ENCODE results near the gene EOLA1. TPM values are rescaled to one million over a fixed set of nuclear protein-coding genes. Genes with fewer than 3 reads are reported as not detected.

Gene EOLA1
- total RNA-seq, 1 experiment from 2014 or later, result 17.8 TPM

- CTCF ChIA-PET, result no interaction called here
- Mint-ChIP-seq H3K4me3 (ENCODE audit: low read depth, unreplicated experiment) (no peak overlapping the region), H3K27me3 (ENCODE audit: unreplicated experiment) (no peaks in the 10 kb centered on the region), H3K4me1 (ENCODE audit: low read depth, unreplicated experiment) (peaks cover 7% of the 10 kb centered on the region), H3K9me3 (ENCODE audit: low read depth, unreplicated experiment) (no peaks in the 10 kb centered on the region), H3K27ac (ENCODE audit: unreplicated experiment) (no peak overlapping the region), H3K36me3 (ENCODE audit: insufficient read depth, unreplicated experiment) (no peaks in the 10 kb centered on the region)
- intact Hi-C loops (cut with micrococcal nuclease; ENCODE audit: unreplicated experiment), result no loop called here
- DNase-seq, result no peak
- TF ChIP-seq, protein P1, sequence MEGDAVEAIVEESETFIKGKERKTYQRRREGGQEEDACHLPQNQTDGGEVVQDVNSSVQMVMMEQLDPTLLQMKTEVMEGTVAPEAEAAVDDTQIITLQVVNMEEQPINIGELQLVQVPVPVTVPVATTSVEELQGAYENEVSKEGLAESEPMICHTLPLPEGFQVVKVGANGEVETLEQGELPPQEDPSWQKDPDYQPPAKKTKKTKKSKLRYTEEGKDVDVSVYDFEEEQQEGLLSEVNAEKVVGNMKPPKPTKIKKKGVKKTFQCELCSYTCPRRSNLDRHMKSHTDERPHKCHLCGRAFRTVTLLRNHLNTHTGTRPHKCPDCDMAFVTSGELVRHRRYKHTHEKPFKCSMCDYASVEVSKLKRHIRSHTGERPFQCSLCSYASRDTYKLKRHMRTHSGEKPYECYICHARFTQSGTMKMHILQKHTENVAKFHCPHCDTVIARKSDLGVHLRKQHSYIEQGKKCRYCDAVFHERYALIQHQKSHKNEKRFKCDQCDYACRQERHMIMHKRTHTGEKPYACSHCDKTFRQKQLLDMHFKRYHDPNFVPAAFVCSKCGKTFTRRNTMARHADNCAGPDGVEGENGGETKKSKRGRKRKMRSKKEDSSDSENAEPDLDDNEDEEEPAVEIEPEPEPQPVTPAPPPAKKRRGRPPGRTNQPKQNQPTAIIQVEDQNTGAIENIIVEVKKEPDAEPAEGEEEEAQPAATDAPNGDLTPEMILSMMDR (IDR thresholded peaks at IDR 0.05; ENCODE audit: unreplicated experiment), result no peak
- no TSS peak for BruUV-seq (replicated peaks)
Observed at GRCh38 chrX:149568701-149569296, 28.0 kb downstream of the EOLA1 start.

DNA sequence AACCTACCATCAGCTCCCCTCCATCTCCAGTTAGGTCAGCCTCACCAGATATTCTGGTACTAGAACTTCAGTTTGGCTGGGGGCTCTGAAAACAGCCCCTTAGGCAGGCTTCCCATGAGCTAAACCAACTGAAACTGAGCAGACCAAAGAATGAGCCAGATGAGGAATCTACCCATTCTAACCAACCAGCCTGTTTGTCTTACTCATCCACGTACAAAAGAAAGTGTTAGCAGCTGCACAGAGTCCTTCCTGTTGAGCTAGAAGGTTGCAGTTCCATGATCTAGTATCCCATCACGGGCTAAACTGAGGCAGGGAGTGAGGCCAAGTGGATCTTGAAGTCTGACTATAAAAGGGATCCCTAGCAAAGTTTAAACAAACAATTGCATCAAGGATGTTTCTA, 29.0 kb downstream of the EOLA1 start:
- no peaks in the 10 kb centered on the region for H3K9me3 Mint-ChIP-seq (ENCODE audit: low read depth, unreplicated experiment)
- no peaks in the 10 kb centered on the region for H3K27me3 Mint-ChIP-seq (ENCODE audit: unreplicated experiment)
- no peak overlapping the region for H3K4me3 Mint-ChIP-seq (ENCODE audit: low read depth, unreplicated experiment)
- TF ChIP-seq, protein P1 (IDR thresholded peaks at IDR 0.05; ENCODE audit: unreplicated experiment), result no peak
- H3K27ac Mint-ChIP-seq (ENCODE audit: unreplicated experiment), result no peak overlapping the region
- H3K36me3 Mint-ChIP-seq (ENCODE audit: insufficient read depth, unreplicated experiment), result no peaks in the 10 kb centered on the region
- intact Hi-C loops (cut with micrococcal nuclease; ENCODE audit: unreplicated experiment), result no loop called here
- CTCF ChIA-PET, result no interaction called here
- DNase-seq, result no peak
- peaks cover 7% of the 10 kb centered on the region for H3K4me1 Mint-ChIP-seq (ENCODE audit: low read depth, unreplicated experiment)
- no TSS peak for BruUV-seq (replicated peaks)

- Mint-ChIP-seq H3K4me1 (ENCODE audit: low read depth, unreplicated experiment) (peaks cover 7% of the 10 kb centered on the region), H3K27me3 (ENCODE audit: unreplicated experiment) (no peaks in the 10 kb centered on the region), H3K4me3 (ENCODE audit: low read depth, unreplicated experiment) (no peak overlapping the region), H3K36me3 (ENCODE audit: insufficient read depth, unreplicated experiment) (no peaks in the 10 kb centered on the region), H3K27ac (ENCODE audit: unreplicated experiment) (no peak overlapping the region), H3K9me3 (ENCODE audit: low read depth, unreplicated experiment) (no peaks in the 10 kb centered on the region)
- TF ChIP-seq, protein P1 (IDR thresholded peaks at IDR 0.05; ENCODE audit: unreplicated experiment), result no peak
- CTCF ChIA-PET, result no interaction called here
- intact Hi-C loops (cut with micrococcal nuclease; ENCODE audit: unreplicated experiment), result no loop called here
- no peak for DNase-seq
- no TSS peak for BruUV-seq (replicated peaks)
Observed at GRCh38 chrX:149570668-149571067, 29.9 kb downstream of the EOLA1 start.

- CTCF ChIA-PET, result no interaction called here
- TF ChIP-seq, protein P1 (IDR thresholded peaks at IDR 0.05; ENCODE audit: unreplicated experiment), result no peak
- H3K36me3 Mint-ChIP-seq (ENCODE audit: insufficient read depth, unreplicated experiment), result no peaks in the 10 kb centered on the region
- no peak overlapping the region for H3K4me3 Mint-ChIP-seq (ENCODE audit: low read depth, unreplicated experiment)
- DNase-seq, result no peak
- no TSS peak for BruUV-seq (replicated peaks)
- intact Hi-C loops (cut with micrococcal nuclease; ENCODE audit: unreplicated experiment), result no loop called here
- no peaks in the 10 kb centered on the region for H3K27me3 Mint-ChIP-seq (ENCODE audit: unreplicated experiment)
- no peak overlapping the region for H3K27ac Mint-ChIP-seq (ENCODE audit: unreplicated experiment)
- no peaks in the 10 kb centered on the region for H3K9me3 Mint-ChIP-seq (ENCODE audit: low read depth, unreplicated experiment)
- peaks cover 7% of the 10 kb centered on the region for H3K4me1 Mint-ChIP-seq (ENCODE audit: low read depth, unreplicated experiment)
Observed at GRCh38 chrX:149571770-149572169, 31.0 kb downstream of the EOLA1 start.
